BE2C (cell line): Measurements from ENCODE around the gene SLC51B.
A peak's percentile ranks its signal among the peaks of the same experiment; 100 is the strongest.
"Not testable (repeated sequence)": the region's sequence is repeated elsewhere in the genome, so short reads cannot be mapped to it uniquely, and the experiment has no call there.

Source experiments
- DNase-seq: peaks from one replicate; pipeline ENCODE4 v3.0.0-alpha.2; 2020
- H3K27me3 ChIP-seq: fragments of 250-450 bp; sonication (Bioruptor Pico); 2 replicates; pipeline ENCODE4 v1.5.1; 2020; ENCODE audit warnings: mild to moderate bottlenecking
- H3K36me3 ChIP-seq: fragments of 250-450 bp; sonication (Bioruptor Pico); 2 replicates; pipeline ENCODE4 v1.5.1; 2020; ENCODE audit warnings: mild to moderate bottlenecking
- H3K4me1 ChIP-seq: fragments of 250-450 bp; sonication (Bioruptor Pico); 2 replicates; pipeline ENCODE4 v1.5.1; 2020
- H3K4me3 ChIP-seq: 2 replicates; pipeline ENCODE4 v1.5.1; 2011; ENCODE audit warnings: low read depth, low read length
- H3K9me3 ChIP-seq: fragments of 250-450 bp; sonication (Bioruptor Pico); 2 replicates; pipeline ENCODE4 v1.5.1; 2020
- TF ChIP-seq, protein P1 (sequence below): IDR thresholded peaks from 2 replicates; pipeline ENCODE4 v1.5.1; 2012; ENCODE audit warnings: mild to moderate bottlenecking, low read depth, low read length

Gene SLC51B

DNA sequence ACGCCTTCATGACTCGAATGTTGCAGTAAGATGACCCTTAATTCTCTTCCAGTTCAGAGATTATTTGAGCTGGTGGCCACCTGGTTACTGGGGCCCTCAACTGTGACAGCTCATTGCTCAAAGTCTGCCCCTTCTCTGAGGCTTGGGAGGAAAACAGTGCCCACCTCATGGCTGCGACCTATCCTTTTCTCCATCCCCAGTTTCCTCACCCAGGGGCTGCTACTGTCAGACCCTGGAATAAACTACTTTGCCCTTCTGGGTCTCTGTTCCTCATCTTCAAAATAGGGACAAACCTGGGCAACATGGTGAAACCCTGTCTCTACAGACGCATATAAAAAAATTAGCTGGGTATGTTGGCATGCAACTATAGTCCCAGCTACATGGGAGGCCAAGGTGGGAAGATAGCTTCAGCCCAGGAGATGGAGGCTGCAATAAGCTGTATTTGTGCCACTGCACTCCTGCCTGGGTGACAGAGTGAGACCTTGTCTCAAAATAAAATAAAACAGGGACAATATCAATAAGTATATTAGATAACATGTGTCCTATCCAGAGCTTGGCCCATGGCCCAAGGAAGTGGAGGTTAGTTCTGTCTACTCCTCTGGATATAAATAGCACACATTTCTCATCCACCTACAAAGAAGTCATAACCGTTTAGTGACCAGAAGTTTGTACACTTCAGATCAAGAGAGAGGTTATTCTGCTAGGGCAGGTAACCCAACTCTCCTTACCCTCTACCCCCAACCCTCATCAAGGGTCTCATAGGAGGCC, 24.8 kb downstream of the SLC51B start:
- Histone ChIP-seq H3K9me3 (no peaks in the 10 kb centered on the region), H3K36me3 (no peaks in the 10 kb centered on the region), H3K4me3 (no peak overlapping the region), H3K27me3 (no peaks in the 10 kb centered on the region), H3K4me1 (peaks cover 4% of the 10 kb centered on the region; the same call in 1 of the 2 replicates)
- DNase-seq = no peak
- TF ChIP-seq, protein P1, sequence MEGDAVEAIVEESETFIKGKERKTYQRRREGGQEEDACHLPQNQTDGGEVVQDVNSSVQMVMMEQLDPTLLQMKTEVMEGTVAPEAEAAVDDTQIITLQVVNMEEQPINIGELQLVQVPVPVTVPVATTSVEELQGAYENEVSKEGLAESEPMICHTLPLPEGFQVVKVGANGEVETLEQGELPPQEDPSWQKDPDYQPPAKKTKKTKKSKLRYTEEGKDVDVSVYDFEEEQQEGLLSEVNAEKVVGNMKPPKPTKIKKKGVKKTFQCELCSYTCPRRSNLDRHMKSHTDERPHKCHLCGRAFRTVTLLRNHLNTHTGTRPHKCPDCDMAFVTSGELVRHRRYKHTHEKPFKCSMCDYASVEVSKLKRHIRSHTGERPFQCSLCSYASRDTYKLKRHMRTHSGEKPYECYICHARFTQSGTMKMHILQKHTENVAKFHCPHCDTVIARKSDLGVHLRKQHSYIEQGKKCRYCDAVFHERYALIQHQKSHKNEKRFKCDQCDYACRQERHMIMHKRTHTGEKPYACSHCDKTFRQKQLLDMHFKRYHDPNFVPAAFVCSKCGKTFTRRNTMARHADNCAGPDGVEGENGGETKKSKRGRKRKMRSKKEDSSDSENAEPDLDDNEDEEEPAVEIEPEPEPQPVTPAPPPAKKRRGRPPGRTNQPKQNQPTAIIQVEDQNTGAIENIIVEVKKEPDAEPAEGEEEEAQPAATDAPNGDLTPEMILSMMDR = no peak

DNA sequence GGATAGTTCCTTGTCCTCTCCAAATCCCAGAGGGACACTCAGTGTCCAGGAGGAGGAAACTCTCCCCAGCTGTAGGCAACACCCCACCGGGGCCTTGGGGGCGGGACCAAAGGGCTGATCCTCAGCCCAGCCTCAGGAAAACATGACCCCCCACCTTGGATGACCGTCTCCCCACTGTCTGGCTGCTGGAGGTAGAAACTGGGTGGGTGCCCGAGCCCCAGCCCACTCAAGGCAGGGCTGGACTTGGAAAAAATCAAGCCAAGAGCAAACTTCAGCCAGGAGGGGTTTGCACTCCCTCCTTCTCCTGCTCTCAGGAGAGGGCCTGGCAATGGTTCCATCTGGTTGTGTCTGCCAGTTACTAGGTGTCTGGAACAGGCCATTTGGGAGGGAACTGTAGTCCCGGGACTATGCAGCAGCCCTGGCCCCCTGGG, 26.2 kb downstream of the SLC51B start:
- TF ChIP-seq, protein P1 = no peak

DNA sequence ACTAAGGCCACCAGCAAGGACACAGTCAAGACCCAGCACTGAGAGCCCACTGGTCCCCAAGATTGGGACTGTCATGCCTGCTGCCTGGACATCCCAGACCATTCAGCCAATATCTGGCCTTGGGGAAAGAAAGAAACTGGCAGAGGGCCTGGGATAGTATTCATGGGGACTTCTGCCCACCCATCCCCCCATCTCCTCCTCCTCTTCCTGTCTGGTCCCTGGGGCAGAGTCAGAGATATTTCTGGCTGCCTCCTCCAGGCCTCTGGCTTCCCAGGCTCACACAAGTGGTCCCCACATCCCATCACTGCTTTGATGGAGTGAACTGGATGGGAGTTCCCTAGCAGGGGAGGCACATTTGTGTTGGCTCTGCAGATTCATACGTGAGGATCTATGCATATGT, 26.8 kb downstream of the SLC51B start:
- Histone ChIP-seq H3K4me1 (peaks cover 6% of the 10 kb centered on the region), H3K36me3 (no peaks in the 10 kb centered on the region), H3K27me3 (no peaks in the 10 kb centered on the region), H3K4me3 (no peak overlapping the region), H3K9me3 (no peaks in the 10 kb centered on the region)
- DNase-seq = no peak
- TF ChIP-seq, protein P1 = no peak

More for the DNA sequence above, 26.2 kb downstream of the SLC51B start:
- no peaks in the 10 kb centered on the region for H3K27me3 ChIP-seq
- no peak overlapping the region for H3K4me3 ChIP-seq
- H3K36me3 ChIP-seq = no peaks in the 10 kb centered on the region
- DNase-seq = peak; percentile 71
- peaks cover 6% of the 10 kb centered on the region for H3K4me1 ChIP-seq
- H3K9me3 ChIP-seq = no peaks in the 10 kb centered on the region

DNA sequence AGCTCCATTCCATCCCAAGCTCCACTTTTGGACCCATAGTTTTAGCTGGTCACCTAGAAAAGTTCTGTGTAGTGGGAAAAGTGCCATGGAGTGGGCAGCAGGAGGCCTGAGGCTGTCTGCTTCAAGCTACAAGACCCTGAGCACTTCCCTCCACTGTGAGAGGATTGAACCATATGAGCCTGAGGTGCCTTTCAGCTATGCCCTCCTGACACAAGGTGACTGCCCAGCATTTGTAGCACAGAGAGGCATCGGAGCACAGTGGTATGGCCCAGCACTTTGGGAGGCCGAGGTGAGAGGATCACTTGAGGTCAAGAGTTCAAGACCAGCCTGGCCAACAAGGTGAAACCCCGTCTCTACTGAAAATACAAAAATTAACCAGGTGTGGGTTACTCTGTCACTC, 27.4 kb downstream of the SLC51B start:
- Histone ChIP-seq H3K9me3 (no peaks in the 10 kb centered on the region), H3K4me1 (peaks cover 6% of the 10 kb centered on the region), H3K27me3 (no peaks in the 10 kb centered on the region), H3K4me3 (no peak overlapping the region), H3K36me3 (no peaks in the 10 kb centered on the region)
- TF ChIP-seq, protein P1 = no peak
- DNase-seq = no peak

DNA sequence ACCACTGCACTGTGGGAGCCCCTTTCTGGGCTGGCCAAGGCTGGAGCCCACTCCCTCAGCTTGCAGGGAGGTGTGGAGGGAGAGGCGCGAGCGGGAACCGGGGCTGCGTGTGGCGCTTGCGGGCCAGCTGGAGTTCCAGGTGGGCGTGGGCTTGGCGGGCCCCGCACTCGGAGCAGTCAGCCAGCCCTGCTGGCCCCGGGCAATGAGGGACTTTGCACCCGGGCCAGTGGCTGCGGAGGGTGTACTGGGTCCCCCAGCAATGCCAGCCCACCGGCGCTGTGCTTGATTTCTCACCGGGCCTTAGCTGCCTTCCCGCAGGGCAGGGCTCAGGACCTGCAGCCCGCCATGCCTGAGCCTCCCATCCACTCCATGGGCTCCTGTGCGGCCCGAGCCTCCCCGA, 29.8 kb downstream of the SLC51B start:
- DNase-seq, H3K4me3 ChIP-seq, H3K4me1 ChIP-seq, H3K36me3 ChIP-seq, H3K27me3 ChIP-seq, H3K9me3 ChIP-seq: not testable (repeated sequence)

DNA sequence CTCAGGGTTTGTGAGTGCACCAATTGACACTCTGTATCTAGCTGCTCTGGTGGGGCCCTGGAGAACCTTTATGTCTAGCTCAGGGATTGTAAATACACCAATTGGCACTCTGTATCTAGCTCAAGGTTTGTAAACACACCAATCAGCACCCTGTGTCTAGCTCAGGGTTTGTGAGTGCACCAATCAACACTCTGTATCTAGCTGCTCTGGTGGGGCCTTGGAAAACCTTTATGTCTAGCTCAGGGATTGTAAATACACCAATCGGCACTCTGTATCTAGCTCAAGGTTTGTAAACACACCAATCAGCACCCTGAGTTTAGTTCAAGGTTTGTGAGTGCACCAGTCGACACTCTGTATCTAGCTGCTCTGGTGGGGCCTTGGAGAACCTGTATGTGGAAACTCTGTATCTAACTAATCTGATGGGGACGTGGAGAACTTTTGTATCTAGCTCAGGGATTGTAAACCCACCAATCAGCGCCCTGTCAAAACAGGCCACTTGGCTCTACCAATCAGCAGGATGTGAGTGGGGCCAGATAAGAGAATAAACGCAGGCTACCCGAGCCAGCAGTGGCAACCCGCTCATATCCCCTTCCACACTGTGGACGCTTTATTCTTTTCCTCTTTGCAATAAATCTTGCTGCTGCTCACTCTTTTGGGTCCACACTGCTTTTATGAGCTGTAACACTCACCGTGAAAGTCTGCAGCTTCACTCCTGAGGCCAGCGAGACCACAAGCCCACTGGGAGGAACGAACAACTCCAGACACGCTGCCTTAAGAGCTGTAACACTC, 30.6 kb downstream of the SLC51B start:
- not testable (repeated sequence) for DNase-seq, H3K4me3 ChIP-seq, H3K9me3 ChIP-seq

More for the DNA sequence above, 30.6 kb downstream of the SLC51B start:
- H3K4me1 ChIP-seq, H3K27me3 ChIP-seq, H3K36me3 ChIP-seq: not testable (repeated sequence)
